B cell (primary cell): ENCODE data around the gene LRRC8E. TPM values are rescaled to one million over a fixed set of nuclear protein-coding genes. Genes with fewer than 3 reads are reported as not detected.
A peak's percentile ranks its signal among the peaks of the same experiment; 100 is the strongest.
"Not testable (repeated sequence)": the region's sequence is repeated elsewhere in the genome, so short reads cannot be mapped to it uniquely, and the experiment has no call there.

Experiments used
- ATAC-seq: fragments of 200-7000 bp; cut with Tn5 transposase; one replicate; pipeline ENCODE4 v1.10.0; 2021; ENCODE audit warnings: low read depth, mild to moderate bottlenecking, moderate number of reproducible peaks, moderate library complexity
- CTCF ChIA-PET: fragments of 350-600 bp; sonication (Branson Sonifier 250); formaldehyde crosslinking; loops from one replicate; lab custom pipeline; 2021; ENCODE audit warnings: antibody characterized with exemption, inconsistent platforms; lab: Charles Lee
- POLR2A ChIA-PET: fragments of 350-600 bp; sonication (Branson Sonifier 250); formaldehyde crosslinking; loops from one replicate; lab custom pipeline; 2021; ENCODE audit warnings: antibody characterized with exemption; lab: Charles Lee
- DNase-seq: peaks from one replicate; pipeline ENCODE4 v3.0.0; 2013
- H2AFZ ChIP-seq: 2 replicates; pipeline ENCODE4 v1.6.1; 2012; ENCODE audit warnings: mild to moderate bottlenecking, low read depth, low read length; ENCODE audit not compliant: insufficient read depth, poor library complexity, severe bottlenecking
- H3K27ac ChIP-seq, 2 donors: 1 replicate in 1 of 2; 2 replicates in 1 of 2; pipeline ENCODE4 v1.5.1; 2012 to 2013; ENCODE audit warnings: low read length in 2 of 2, mild to moderate bottlenecking in 2 of 2, moderate library complexity in 1 of 2
- H3K27me3 ChIP-seq, 4 experiments: fragments of 200-600 bp in 1 of 4; sonication (generic) in 1 of 4; replicated peaks in 1 of 4; 1 replicate in 2 of 4; 2 replicates in 2 of 4; pipeline versions ENCODE4 v1.6.1 to v1.7.0; 2013 to 2016; ENCODE audit warnings: low read length in 3 of 4, mild to moderate bottlenecking in 2 of 4, mixed read lengths in 1 of 4, moderate library complexity in 1 of 4; ENCODE audit not compliant: insufficient read depth in 4 of 4, control insufficient read depth in 3 of 4; ENCODE audit errors: control extremely low read depth in 1 of 4
- H3K36me3 ChIP-seq, 2 experiments: replicated peaks in 1 of 2; 1 replicate in 1 of 2; 2 replicates in 1 of 2; pipeline versions ENCODE4 v1.6.1 to v1.7.1; 2013; ENCODE audit warnings: low read length in 1 of 2; ENCODE audit not compliant: insufficient read depth in 2 of 2, control insufficient read depth in 1 of 2; ENCODE audit errors: control extremely low read depth in 1 of 2, extremely low read depth in 1 of 2
- H3K4me1 ChIP-seq, 2 donors: fragments of 200-600 bp in 1 of 2; sonication (generic) in 1 of 2; 1 replicate in 1 of 2; 2 replicates in 1 of 2; pipeline versions ENCODE4 v1.5.1 to v1.6.1; 2013 to 2017; ENCODE audit warnings: low read length in 2 of 2; ENCODE audit not compliant: control insufficient read depth in 2 of 2, insufficient read depth in 2 of 2
- H3K4me2 ChIP-seq: replicated peaks from 2 replicates; pipeline ENCODE3; 2012; ENCODE audit warnings: mild to moderate bottlenecking, low read depth, low read length; ENCODE audit not compliant: poor library complexity, severe bottlenecking
- H3K4me3 ChIP-seq, 5 experiments: fragments of 200-600 bp in 1 of 5; sonication (generic) in 1 of 5; 1 replicate in 3 of 5; 2 replicates in 2 of 5; pipeline versions ENCODE4 v1.5.1 to v1.7.0; 2011 to 2016; ENCODE audit warnings: low read length in 4 of 5, mild to moderate bottlenecking in 4 of 5, low read depth in 2 of 5, control low read depth in 1 of 5, moderate library complexity in 1 of 5; ENCODE audit not compliant: insufficient read depth in 1 of 5; ENCODE audit errors: control extremely low read depth in 1 of 5, extremely low read depth in 1 of 5
- H3K79me2 ChIP-seq: fragments of 200-600 bp; sonication (generic); one replicate; pipeline ENCODE4 v1.6.0; 2016; ENCODE audit warnings: low read length; ENCODE audit not compliant: control insufficient read depth, insufficient read depth
- H3K9ac ChIP-seq: fragments of 200-600 bp; sonication (generic); 2 replicates; pipeline ENCODE4 v1.6.1; 2017; ENCODE audit warnings: mild to moderate bottlenecking, low read length, moderate library complexity
- H3K9me3 ChIP-seq, 3 donors: one replicate each; pipeline versions ENCODE4 v1.6.1 to v1.7.1; 2013; ENCODE audit warnings: low read length in 2 of 3; ENCODE audit not compliant: control insufficient read depth in 2 of 3, insufficient read depth in 1 of 3; ENCODE audit errors: control extremely low read depth in 1 of 3
- H4K20me1 ChIP-seq: 2 replicates; pipeline ENCODE4 v1.6.0; 2012; ENCODE audit warnings: mild to moderate bottlenecking, low read length; ENCODE audit not compliant: insufficient read depth, control insufficient read depth, poor library complexity, severe bottlenecking
- H3K27ac Mint-ChIP-seq: one replicate; pipeline ENCODE4 v1.8.0; 2021; ENCODE audit warnings: mixed read lengths
- H3K27me3 Mint-ChIP-seq: one replicate; pipeline ENCODE4 v1.8.0; 2021; ENCODE audit warnings: mixed read lengths
- H3K4me1 Mint-ChIP-seq: one replicate; pipeline ENCODE4 v1.8.0; 2021; ENCODE audit warnings: mixed read lengths
- H3K4me3 Mint-ChIP-seq: one replicate; pipeline ENCODE4 v1.8.0; 2021; ENCODE audit warnings: mixed read lengths
- H3K9me3 Mint-ChIP-seq: one replicate; pipeline ENCODE4 v1.8.0; 2022; ENCODE audit warnings: mixed read lengths; ENCODE audit not compliant: insufficient read depth
- CTCF ChIP-seq: fragments of 200-600 bp; IDR thresholded peaks from one replicate; pipeline ENCODE4 v1.8.0; 2022; ENCODE audit warnings: antibody characterized with exemption, mild to moderate bottlenecking
- EZH2 ChIP-seq: IDR thresholded peaks from 2 replicates; pipeline ENCODE4 v1.6.1; 2012; ENCODE audit warnings: borderline replicate concordance, low read depth, mild to moderate bottlenecking, moderate library complexity, low read length; ENCODE audit not compliant: insufficient read depth, poor library complexity, severe bottlenecking
- WGBS: methylation state at CpG from one replicate; pipeline ENCODE4 v1.1.5; 2013; ENCODE audit warnings: missing lambda C conversion rate; ENCODE audit not compliant: insufficient coverage; 5-methylcytosine and 5-hydroxymethylcytosine counted together
- intact Hi-C: fragments of 100-400 bp; cut with micrococcal nuclease; formaldehyde crosslinking; loops from one replicate; pipeline ENCODE4 v1.10.0; 2022
- polyA plus RNA-seq: library from polyadenylated mRNA; depleted of rRNA; stranded (reverse); fragments of >200 nt; gene quantifications from 2 replicates; pipeline ENCODE4 v1.2.3, GENCODE V29; 2012
- total RNA-seq, 2 donors: library from RNA; stranded (reverse); fragments of 120-200 nt in 1 of 2; gene quantifications; 1 replicate in 1 of 2; 2 replicates in 1 of 2; pipeline versions ENCODE4 v1.2.3 to v1.2.4, GENCODE V29; 2013 to 2022

Gene LRRC8E
- total and polyA plus RNA-seq, 2 donors (not counting 1 experiment from before 2014, with no cell fraction given), result not detected

DNA sequence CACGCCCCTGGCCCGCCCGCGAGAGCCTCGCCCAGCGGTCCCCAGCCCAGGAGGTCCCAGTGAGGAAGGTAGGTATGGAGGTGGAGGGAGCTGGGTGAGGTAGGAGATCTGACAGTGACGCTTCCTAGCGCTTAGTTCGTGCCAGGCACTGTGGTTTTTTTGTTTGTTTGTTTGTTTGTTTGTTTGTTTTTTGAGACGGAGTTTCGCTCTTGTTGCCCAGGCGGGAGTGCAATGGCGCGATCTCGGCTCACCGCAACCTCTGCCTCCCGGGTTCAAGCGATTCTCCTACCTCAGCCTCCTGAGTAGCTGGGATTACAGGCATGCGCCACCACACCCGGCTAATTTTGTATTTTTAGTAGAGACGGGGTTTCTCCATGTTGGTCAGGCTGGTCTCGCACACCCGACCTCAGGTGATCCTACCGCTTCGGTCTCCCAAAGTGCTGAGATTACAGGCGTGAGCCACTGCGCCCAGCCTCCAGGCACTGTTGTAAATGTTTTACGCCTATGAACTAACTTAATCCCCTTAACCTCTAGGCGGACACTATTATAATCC is 29.8 kb downstream of the LRRC8E start:
- peaks cover 0 to 12% of the 10 kb centered on the region in 2 experiments for H3K36me3 ChIP-seq
- Mint-ChIP-seq H3K27me3 (peaks cover 24% of the 10 kb centered on the region), H3K4me3 (peak overlapping the region; percentile 78), H3K4me1 (peaks cover 45% of the 10 kb centered on the region), H3K27ac (peak overlapping the region; percentile 70)
- peak; percentile 30 for TF ChIP-seq CTCF
- H3K4me2 ChIP-seq, result peak overlapping the region; percentile 87
- 29% methylated on average over 15 of the region's 29 CpGs for WGBS
- peaks cover 0 to 47% (median 25%) of the 10 kb centered on the region in 4 experiments for H3K27me3 ChIP-seq
- peaks cover 53% of the 10 kb centered on the region for H4K20me1 ChIP-seq
- H2AFZ ChIP-seq, result peak overlapping the region; percentile 61
- peak overlapping the region; percentile 52 for H3K9ac ChIP-seq
- H3K79me2 ChIP-seq, DNase-seq, POLR2A ChIA-PET, ATAC-seq, H3K27ac ChIP-seq, H3K9me3 Mint-ChIP-seq, intact Hi-C loops: not testable (repeated sequence)
- peaks cover 57 to 58% of the 10 kb centered on the region in 2 donors for H3K4me1 ChIP-seq
- CTCF ChIA-PET, result interaction anchor here (0.7 to 3.7 kb wide), 9 partner anchors 9 to 89 kb away, joined by 3 to 21 read pairs (median 3); partner anchors contain the start of genes MAP2K7 and TIMM44
- H3K9me3 ChIP-seq, result peaks cover 0 to 28% (median 0%) of the 10 kb centered on the region in 3 donors
- H3K4me3 ChIP-seq, result peak overlapping the region in 2 of 5 experiments; percentile 18

DNA sequence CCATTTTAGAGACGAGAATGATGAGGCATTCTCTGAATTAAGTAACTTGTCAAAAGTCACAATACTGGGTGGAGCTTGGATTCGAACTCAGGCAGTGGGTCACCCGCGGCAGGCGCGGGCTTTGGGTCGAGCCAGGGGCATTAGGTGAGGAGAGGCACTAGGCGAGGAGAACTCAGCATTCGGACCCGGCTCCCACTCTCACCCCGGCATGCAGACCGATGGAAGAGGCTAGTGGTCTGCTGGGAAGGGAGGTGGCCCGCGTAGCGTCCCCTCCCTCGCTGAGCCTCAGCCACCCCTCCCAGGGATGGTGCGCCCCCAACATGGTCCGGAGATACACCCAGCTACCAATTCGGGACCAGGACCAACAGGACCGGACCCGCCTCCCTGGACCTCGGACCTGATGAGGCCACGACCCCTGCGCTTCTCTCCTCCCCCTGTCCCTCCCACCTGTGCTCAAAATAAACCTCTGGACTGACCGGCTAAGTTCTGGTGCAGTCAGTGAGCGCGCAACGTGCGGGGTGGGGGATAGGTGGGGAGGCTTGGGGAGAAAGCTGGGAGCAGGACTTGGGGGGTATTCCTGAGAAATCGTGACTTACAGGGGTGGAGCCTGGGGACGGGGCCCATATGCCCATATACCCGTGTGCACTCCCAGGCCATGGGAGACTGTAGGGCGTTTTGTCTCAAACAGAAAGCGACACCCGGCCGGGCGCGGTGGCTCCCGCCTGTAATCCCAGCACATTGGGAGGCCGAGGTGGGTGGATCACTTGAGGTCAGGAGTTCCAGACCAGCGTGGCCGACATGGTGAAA is 30.5 kb downstream of the LRRC8E start:
- WGBS, result 39% methylated on average over 30 of the region's 42 CpGs
- H3K27ac ChIP-seq, result no peak overlapping the region
- H3K9me3 ChIP-seq, result peaks cover 0 to 28% (median 0%) of the 10 kb centered on the region in 3 donors
- peak overlapping the region; percentile 95 for H3K4me3 Mint-ChIP-seq
- DNase-seq (no peak), ATAC-seq (no peak)
- peaks cover 0 to 47% (median 25%) of the 10 kb centered on the region in 4 experiments for H3K27me3 ChIP-seq
- H3K9me3 Mint-ChIP-seq, result no peaks in the 10 kb centered on the region
- peaks cover 46% of the 10 kb centered on the region for H3K4me1 Mint-ChIP-seq
- H3K79me2 ChIP-seq, result peaks cover 6% of the 10 kb centered on the region
- CTCF ChIA-PET, result interaction anchor here (1.2 to 3.8 kb wide), 8 partner anchors 10 to 89 kb away, joined by 3 to 28 read pairs (median 12); partner anchors contain the start of genes MAP2K7 and TIMM44
- TF ChIP-seq CTCF (no peak), EZH2 (no peak)
- H3K27me3 Mint-ChIP-seq, result peaks cover 24% of the 10 kb centered on the region
- intact Hi-C loops, result no loop called here
- H4K20me1 ChIP-seq, result peaks cover 50% of the 10 kb centered on the region
- no peak overlapping the region for H2AFZ ChIP-seq
- POLR2A ChIA-PET, result interaction anchor here (0.5 to 2.8 kb wide), 4 partner anchors 7 to 92 kb away, joined by 3 to 29 read pairs (median 9); partner anchors contain the start of genes MAP2K7 and TIMM44
- H3K36me3 ChIP-seq, result peaks cover 0 to 13% of the 10 kb centered on the region in 2 experiments
- H3K4me3 ChIP-seq, result no peak overlapping the region
- H3K27ac Mint-ChIP-seq, result no peak overlapping the region
- peaks cover 57 to 58% of the 10 kb centered on the region in 2 donors for H3K4me1 ChIP-seq
- H3K9ac ChIP-seq, result no peak overlapping the region
- H3K4me2 ChIP-seq, result peak overlapping the region; percentile 93
